HG03378 (cell line): ENCODE measurements around the gene PRKD1.

ENCODE experiments used
- ATAC-seq: cut with Tn5 transposase; IDR thresholded peaks from one replicate; pipeline ENCODE4 v1.9.1; 2021; ENCODE audit warnings: mild to moderate bottlenecking, moderate library complexity; ENCODE audit not compliant: unreplicated experiment

PRKD1 gene

DNA sequence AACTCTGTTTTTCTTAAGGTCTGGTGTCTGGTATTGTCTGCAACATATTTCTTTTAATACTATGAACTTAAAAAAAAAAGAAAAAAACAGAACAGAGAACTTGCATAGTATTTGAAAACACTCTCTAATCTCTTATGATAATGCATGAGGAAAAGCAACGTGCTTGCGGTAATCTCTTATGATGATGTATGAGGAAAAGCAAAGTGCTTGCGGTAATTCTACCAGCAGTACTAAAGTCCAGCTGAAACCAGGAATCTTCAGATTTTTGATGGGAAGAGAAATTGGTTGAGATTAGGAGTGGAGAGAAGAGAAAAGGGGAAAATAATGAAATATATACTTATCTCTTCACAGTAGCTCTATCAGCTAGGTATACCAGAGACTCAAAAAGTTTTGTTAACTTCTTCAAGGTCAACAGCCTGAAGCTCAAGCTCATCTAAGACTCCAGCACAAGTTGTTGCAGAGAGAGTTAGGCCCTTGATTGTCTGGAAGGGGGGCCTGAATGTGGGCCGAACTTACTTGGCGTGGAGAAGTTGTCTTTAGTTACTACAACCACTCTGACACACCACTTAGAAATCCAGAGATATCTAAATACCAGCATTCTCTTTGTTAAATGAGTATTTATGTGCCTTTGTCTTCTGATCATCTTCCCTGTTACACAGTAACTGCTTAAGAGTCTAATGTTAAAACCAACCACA lies 240.4 kb downstream of the PRKD1 start:
- ATAC-seq: no peak

DNA sequence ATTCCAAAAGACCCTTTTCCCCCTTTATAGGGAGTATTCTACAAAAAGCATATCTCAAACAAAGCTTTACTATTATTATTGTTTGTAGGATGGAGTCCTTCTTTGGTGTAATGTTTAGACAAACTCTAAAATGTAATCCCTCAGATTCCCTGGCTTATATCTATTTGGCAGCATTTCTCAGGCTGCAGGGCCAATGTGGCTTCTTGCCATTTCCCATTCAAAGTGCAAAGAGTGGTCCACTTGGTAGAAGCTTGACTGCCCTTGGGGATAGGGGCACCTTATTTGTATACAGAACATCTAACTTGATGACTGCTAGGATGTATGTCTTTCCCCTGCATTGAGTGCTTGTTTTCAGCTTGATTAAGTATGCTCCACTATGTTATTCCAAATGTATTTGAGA lies 242.7 kb downstream of the PRKD1 start:
- no peak for ATAC-seq

DNA sequence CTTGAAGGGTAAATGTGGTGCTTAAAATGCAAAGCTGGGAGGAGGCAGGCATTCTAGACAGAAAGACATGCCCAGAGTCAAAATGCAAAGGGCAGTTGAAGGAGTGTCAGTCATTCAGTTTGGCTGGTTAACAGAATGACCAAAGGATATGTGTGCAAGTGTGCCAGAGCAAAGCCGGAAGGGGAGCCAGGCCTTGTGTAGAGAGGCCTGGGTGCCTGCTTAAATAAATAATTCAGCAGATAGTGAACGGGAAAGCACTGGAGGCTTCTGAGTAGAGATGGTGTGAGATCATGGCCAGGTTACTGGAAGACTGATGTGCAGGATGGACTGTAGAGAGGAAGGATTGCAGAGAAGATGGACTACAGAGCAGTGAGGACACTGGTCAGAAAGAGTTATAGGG lies 244.9 kb downstream of the PRKD1 start:
- ATAC-seq: no peak

DNA sequence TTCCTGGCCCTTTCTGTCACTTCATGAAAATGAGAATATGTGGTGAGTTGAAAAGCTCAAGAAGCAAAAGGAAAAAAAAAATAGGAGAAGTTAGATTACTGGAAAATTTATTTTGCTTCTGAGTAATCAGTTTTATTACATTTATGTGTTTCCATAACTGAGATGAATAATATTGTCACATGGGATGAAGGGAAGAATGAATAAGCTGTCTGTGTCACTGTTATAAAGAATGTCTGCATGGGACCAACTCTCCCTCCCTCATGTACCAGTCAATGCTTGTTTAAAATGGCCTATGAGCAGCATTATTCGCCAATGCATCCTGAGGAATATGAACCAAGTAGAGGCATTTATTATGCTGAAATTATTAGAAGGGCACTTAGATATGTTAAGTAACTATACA lies 246.3 kb downstream of the PRKD1 start:
- no peak for ATAC-seq

DNA sequence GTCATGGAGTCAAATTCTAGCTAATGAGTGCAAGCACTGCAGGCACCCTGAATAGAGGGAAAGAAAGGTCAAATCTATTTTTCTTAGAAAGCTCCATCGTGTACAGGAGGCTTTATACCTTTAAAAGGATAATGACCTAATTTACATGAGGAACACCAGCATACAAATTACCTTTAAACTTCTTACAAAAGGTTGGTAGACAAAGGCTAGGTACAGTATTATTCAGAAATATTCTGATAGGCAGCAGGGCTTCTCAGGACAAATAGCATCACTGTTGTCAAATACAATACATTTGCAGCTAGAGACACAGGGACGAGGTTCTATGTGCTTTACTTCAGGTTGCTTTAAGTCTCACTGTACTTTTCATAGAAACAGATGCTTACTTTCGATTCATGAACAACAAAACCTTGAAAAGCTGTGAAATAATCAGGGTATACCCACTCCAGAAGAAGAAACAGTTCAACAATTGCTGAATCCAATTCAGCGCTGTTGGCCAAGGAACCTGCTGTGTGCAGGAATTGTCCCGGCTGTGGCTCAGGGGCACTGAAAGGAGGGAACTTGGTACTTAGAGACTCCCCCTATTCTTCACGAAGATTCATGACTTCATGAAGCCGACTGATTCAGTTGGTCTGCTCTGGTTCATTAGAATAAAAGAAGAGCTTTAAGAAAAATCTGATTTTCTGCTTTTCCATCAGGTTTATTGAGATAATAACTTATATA lies 252.9 kb downstream of the PRKD1 start:
- no peak for ATAC-seq

DNA sequence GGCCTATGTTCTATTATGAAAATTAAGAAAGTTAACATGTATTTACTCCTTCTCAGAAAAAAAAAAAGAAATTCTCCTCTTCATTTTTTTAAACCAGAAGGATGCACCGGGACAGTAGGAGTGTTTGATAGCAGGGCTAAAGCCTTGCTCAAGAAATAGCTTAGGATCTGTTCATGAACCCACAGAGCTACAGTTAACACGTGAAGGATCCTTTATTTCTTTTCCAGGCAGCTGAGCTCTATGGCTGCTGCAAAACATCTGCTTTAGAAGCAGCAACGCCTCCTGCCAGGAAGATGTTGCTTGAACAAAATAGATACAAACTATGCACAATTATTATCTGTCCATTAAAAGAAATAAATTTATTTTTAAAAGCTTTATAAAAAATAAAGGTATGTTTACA lies 254.8 kb downstream of the PRKD1 start:
- no peak for ATAC-seq

DNA sequence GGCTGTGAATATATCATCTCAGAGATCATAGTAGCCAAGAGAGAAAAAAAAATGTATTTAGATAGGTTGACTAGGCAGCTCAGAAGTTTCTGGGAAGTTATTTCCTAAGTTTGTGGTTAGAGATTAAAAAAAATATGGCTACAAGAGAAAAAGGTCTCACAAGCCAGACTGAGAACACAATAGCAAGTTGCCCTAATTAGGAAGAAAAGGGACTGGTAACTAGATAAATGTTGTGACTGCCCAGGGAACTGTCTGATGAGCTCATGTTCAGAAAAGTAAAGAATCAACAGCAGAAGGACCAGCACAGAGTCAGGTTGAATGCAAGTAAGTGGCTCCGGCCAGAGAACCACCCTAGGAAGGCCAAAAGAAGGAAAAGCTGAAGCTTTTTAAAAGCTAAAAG lies 256.6 kb downstream of the PRKD1 start:
- ATAC-seq: no peak

DNA sequence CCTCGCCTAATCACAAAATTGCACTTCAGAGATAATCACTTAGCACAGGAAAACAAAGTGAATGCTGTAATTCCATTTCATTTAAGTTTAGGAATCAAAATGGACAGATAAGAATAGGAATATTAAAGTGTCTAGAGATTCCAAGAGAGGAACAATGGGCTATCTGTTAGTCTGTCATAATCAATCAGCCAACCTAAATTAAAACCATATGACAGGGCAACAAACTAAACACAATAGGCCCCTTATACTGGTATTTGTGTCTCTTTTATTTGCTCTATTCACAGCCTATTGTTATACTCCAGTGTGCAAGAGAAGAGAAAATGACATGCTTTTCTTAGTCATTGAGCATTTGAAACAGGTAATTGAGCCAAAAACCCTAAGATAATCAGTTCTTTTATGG lies 259.4 kb downstream of the PRKD1 start:
- no peak for ATAC-seq

DNA sequence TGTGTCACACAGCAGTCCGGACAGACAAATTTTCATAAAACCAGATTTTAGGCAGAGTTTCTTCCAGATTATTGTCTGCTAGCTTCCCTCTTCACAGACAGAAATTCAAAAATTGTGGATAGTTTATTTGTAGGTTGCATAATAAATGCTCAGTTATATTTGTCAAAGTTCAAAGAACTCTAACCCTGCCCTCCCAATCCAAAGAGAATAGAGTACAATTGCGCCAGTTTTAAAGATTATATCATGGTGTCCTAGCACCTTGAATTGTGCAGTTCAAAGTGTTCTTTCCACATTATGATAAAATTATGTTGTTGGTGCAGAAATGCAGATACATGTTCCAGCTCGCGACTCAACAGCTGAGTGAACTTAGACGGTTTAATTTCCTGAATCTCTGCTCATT lies 263.1 kb downstream of the PRKD1 start:
- no peak for ATAC-seq

DNA sequence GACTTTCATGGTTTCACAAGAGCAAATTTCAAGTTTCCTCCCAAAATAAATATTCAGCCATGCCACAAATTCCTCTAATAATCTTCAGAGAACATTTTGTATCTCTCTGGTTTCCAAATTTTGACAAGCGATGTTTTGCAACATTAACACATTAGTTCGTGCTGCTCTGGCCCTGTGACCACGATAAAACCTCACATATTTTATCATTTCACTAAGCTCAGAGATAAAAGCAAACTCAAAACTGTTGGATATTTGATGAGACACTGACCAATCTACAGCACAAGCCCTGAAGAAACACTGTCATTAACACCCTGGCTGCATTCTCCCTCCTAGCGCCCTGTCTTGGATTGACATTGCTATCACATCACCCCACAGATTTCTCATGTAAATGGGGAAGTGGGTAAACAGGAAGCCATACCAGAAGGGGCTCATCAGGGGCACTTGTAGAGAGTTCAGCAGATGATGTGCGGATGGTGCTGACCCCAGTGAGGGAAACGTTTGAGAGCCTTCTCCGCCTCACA lies 264.3 kb downstream of the PRKD1 start:
- ATAC-seq: no peak

DNA sequence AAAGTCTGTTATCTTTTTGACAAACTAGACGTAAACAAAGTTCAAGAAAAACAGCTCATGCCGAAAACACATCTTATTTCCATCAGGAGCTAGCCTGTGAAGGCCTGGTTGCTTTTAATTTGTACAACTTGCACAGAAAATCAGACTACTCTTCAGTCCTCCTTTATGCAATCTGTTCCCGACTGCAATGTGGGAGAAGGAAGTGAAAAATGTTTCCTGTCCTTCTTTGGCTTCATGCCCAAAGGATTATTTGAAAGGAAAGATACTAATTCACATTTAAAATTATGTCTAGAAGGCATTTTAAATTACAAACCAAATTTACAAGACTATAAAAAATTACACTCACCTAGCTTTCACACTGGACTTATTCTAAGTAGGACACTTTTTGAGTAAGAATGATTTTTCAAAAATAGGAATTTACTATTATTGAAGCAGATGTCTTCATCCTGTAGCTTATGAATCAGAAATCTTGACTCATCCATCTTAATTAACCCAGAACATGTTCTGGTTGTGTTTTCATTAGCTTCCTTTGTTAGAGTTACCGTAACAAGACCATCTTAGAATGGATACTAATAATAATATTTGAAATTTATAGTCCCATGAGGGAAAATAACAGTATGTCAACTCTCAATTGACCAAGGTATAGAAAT lies 272.6 kb downstream of the PRKD1 start:
- ATAC-seq: no peak

DNA sequence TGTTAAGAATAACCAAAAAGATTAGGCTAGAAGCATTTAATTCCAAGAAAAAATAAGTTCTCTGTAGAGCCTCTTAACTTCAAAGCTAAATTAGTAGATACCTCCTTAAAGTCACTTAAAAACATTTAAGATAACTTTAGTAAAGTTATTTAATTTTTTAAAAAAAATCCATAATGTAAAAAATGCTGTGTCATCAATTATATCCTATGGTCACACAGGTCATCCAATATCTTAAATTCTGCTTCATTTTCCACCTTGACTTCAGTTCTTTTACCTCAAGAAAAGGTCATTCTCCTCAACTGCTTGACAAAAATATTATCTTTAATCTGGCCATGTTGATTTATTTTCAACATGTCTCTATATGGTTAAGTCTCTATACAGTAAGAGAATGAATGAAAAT lies 274.3 kb downstream of the PRKD1 start:
- no peak for ATAC-seq

DNA sequence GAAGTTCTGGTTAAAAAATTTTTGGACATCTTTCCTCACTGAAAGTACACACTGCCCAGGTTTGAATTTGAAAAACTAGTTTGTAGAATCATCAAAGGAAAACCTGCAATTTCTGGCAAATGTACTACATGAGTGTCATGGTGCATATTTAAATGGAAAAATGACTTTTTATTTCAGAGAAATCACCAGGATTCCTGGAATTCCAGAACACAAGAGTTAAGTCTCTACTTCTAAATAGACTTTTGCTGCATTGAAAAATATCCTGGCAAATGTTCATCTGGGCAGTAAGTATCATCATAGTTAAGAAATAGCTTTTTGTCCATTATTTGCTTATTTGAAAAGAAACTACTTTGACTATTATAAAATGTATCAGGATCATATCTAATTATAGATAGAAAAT lies 275.1 kb downstream of the PRKD1 start:
- no peak for ATAC-seq

DNA sequence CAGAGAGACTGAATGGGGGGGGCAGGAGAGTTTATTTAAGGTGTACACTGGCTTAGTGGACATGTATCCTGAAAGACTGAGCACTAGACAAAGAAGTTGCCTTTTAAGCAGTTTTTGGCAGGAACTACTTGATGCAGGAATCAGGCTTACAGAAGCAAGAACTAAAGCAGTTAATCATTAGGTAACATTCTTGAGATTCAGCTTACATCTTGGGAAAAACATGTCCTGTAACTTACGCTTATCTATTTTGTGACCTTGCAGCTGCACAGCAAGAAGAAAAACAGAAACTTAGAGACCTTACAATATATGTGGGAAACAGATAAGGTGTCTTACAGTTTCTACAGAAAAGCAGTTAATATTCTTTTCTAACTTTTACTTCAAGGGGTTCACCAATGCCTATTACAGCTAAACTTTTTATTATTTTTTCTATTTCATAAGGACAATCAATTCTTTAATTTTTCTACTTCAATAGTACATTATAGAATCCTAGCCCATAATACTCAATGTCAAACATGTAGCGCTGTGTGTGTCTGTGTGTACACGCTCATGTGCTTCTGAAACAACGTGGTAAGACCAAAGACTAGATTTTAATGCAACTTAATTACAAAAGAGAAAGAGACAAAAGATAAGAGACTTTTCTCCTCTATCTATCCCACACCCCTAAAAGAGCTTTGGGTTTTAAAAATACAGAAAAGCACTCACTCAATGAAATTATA lies 276.9 kb downstream of the PRKD1 start:
- no peak for ATAC-seq

DNA sequence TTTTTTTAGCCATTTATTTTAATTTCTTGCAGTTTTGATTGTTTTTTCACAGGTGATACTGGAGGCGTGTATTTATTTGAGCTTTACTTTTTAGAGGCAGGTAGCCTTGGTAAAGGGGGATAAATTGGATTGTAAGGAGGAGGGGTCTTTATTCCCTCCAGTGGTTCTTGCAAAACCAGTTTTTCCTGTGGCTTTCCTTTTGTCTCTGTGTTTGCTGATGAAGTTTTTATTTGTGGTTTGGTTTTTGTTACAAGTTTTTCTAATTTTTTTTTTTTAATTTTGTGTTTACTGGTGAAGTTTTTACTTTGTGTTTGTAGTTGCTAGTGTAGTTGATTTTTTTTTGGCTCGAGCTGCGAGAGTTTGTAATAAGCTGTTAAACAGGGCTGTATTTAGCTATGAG lies 278.5 kb downstream of the PRKD1 start:
- ATAC-seq: no peak

DNA sequence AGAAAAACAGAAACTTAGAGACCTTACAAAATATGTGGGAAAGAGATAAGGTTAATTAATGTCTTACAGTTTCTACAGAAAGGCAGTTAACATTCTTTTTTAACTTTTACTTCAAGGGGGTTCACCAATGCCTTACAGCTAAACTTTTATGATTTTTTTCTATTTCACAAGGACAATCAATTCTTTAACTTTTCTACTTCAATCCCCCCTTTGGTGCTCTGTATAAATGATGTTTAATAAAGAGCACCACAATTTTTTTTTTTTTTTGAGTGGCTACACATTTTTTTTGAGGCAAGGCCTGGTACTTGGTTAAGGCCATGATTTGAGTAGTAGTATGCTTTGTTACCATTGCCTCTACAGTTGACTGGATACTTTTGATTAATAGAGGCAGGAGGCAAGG lies 279.6 kb downstream of the PRKD1 start:
- no peak for ATAC-seq

DNA sequence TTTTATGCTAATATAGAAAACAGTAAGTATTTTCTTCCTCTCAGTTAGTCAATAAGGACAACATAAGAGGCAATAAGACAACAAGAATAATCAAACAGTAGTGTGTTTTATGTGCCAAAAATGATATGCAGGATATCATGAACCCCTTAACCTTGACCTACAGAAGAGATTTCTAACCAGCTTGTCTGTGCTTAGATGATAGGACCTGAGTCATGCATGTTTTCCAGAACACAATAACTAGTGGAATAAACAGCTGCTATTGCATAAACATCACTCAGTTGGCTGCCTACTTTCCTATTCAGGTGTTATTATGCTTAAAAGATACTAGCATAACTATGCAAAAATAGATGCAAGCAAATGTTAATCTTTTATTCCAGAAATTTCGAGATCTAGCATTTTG lies 282.5 kb downstream of the PRKD1 start:
- no peak for ATAC-seq

DNA sequence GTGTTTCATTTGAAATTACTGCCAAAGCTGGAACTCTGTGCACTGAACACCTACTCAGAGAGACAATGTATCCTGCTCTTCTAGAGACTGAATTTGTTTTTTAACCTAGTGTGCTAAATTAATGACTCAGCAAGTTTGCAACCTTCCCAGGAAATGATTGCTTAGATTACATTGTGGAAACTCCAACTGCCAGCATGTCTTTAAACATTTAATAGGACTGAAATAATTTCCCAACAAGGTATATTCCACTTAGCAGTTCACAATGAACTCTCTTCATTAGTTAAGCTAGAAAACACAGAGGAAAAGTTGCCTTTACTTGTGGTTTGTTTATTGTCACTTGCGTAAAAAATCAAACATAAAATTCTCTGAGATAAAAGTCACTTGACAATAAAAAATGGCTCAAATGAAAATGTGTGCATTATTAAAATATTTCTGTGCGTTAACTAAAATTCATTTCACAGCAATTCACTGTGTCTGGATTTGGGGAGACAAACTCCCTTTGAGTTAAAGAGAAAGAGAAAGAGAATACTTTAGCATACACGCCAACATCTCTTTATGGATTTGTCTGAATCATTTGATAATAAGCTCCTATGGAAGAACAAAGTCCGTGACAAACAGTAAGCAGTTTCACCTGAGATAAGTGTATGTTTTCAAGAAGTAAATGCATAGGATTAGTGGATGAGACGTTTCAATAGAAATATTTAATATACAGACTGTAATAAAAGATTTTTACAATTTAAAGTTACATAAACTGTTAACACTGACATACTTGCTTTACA lies 284.0 kb downstream of the PRKD1 start:
- no peak for ATAC-seq

DNA sequence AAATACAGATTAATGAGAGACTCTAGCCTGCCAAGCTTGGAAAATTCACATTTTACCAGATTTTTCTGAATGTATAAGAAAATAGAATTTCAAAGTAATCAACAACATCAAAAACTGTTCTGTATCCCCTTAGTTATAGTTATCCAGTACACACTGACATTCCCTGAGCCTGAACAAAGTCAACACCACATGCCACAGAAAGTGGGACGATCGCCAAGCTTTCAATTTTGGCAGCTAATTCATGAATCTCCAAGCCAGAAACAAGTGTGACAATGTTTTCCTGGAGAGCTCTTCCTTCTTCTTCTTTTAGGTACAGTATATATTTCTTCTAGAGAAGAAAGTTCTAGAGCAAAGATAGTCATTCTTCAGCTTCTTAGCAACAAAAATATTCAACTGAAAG lies 290.2 kb downstream of the PRKD1 start:
- no peak for ATAC-seq

DNA sequence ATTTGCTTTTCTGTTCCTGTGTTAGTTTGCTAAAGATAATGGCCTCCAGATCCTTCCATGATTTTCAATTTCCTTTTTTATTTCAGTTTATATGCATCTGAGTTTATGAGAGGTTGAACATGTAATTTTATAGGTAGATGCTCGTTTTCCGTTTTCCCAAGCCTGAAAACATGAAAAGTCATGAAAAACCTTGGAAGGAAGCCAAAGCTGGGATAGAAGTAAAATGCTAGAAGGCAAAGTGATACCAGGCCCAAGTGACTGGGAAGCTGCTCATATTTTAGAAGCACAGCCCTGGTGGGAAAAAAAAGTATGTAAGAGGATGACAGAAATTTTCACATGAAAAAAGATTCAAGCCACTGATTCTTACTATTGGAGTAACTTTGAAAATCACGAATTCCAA lies 290.8 kb downstream of the PRKD1 start:
- ATAC-seq: no peak
